Measurements from ENCODE around the gene ARF1. TPM values are rescaled to one million over a fixed set of nuclear protein-coding genes. Genes with fewer than 3 reads are reported as not detected.

Gene ARF1
- total RNA-seq, 1 donor from 2014 or later, result 393 TPM

DNA sequence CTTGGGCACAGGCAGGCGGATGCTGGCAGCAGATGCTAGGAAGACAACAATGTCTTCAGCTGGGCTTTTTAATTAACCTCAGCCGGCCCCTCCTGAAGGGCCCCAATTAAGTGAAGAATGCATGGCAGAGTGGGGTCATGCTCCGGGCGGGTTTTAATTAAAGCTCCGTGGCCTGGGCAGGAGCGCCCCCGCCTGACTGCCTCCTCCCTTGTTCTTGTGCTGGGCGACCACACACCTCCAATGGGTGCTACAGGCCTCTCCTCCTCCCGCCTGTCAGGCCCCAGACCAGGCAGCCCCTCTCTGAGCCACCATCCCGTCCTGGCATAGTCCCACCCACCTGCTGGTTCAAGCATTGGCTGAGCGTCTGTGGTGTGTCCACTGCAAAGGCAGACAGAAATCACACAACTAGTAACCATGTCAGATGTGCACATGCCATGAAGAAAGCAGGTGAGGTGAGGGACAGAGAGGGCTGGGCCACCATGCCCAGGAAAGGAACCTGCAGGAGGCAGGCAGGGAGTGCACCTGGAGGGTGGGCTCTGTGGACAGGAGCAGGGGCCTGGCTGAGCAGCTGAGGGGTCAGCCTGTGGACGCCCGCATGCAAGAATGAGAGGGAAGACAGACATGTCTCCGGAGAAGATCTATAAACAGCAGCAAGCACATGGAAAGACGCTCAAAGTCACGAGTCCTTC lies 8.5 kb upstream of the ARF1 start:
- H3K4me1 Mint-ChIP-seq (ENCODE audit: unreplicated experiment), result peaks cover 7% of the 10 kb centered on the region
- no peak for DNase-seq (ENCODE audit: low spot score)

GRCh38 chr1:228074954-228075730 lies 7.4 kb upstream of the ARF1 start:
- Mint-ChIP-seq H3K27me3 (ENCODE audit: unreplicated experiment) (peaks cover 16% of the 10 kb centered on the region), H3K36me3 (ENCODE audit: low read depth, unreplicated experiment) (no peaks in the 10 kb centered on the region), H3K27ac (ENCODE audit: unreplicated experiment) (no peak overlapping the region), H3K9me3 (ENCODE audit: unreplicated experiment) (no peaks in the 10 kb centered on the region), H3K4me3 (ENCODE audit: unreplicated experiment) (no peak overlapping the region), H3K4me1 (ENCODE audit: unreplicated experiment) (peaks cover 7% of the 10 kb centered on the region)
- TF ChIP-seq, protein P1, sequence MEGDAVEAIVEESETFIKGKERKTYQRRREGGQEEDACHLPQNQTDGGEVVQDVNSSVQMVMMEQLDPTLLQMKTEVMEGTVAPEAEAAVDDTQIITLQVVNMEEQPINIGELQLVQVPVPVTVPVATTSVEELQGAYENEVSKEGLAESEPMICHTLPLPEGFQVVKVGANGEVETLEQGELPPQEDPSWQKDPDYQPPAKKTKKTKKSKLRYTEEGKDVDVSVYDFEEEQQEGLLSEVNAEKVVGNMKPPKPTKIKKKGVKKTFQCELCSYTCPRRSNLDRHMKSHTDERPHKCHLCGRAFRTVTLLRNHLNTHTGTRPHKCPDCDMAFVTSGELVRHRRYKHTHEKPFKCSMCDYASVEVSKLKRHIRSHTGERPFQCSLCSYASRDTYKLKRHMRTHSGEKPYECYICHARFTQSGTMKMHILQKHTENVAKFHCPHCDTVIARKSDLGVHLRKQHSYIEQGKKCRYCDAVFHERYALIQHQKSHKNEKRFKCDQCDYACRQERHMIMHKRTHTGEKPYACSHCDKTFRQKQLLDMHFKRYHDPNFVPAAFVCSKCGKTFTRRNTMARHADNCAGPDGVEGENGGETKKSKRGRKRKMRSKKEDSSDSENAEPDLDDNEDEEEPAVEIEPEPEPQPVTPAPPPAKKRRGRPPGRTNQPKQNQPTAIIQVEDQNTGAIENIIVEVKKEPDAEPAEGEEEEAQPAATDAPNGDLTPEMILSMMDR (IDR thresholded peaks at IDR 0.05; ENCODE audit: unreplicated experiment), result no peak
- no peak for DNase-seq (ENCODE audit: low spot score)

More for the DNA sequence above, 8.5 kb upstream of the ARF1 start:
- no peaks in the 10 kb centered on the region for H3K9me3 Mint-ChIP-seq (ENCODE audit: unreplicated experiment)
- H3K36me3 Mint-ChIP-seq (ENCODE audit: low read depth, unreplicated experiment), result no peaks in the 10 kb centered on the region
- no peak overlapping the region for H3K27ac Mint-ChIP-seq (ENCODE audit: unreplicated experiment)
- H3K27me3 Mint-ChIP-seq (ENCODE audit: unreplicated experiment), result peaks cover 12% of the 10 kb centered on the region
- TF ChIP-seq, protein P1 (IDR thresholded peaks at IDR 0.05; ENCODE audit: unreplicated experiment), result no peak
- H3K4me3 Mint-ChIP-seq (ENCODE audit: unreplicated experiment), result no peak overlapping the region

GRCh38 chr1:228075801-228076271 lies 6.7 kb upstream of the ARF1 start:
- Mint-ChIP-seq H3K9me3 (ENCODE audit: unreplicated experiment) (no peaks in the 10 kb centered on the region), H3K27me3 (ENCODE audit: unreplicated experiment) (peaks cover 16% of the 10 kb centered on the region), H3K4me1 (ENCODE audit: unreplicated experiment) (peaks cover 7% of the 10 kb centered on the region), H3K36me3 (ENCODE audit: low read depth, unreplicated experiment) (no peaks in the 10 kb centered on the region), H3K27ac (ENCODE audit: unreplicated experiment) (no peak overlapping the region), H3K4me3 (ENCODE audit: unreplicated experiment) (no peak overlapping the region)
- DNase-seq (ENCODE audit: low spot score), result no peak
- TF ChIP-seq, protein P1 (IDR thresholded peaks at IDR 0.05; ENCODE audit: unreplicated experiment), result no peak

GRCh38 chr1:228076796-228077430 lies 5.6 kb upstream of the ARF1 start:
- H3K4me3 Mint-ChIP-seq (ENCODE audit: unreplicated experiment), result no peak overlapping the region
- TF ChIP-seq, protein P1 (IDR thresholded peaks at IDR 0.05; ENCODE audit: unreplicated experiment), result no peak
- no peak overlapping the region for H3K27ac Mint-ChIP-seq (ENCODE audit: unreplicated experiment)
- no peaks in the 10 kb centered on the region for H3K36me3 Mint-ChIP-seq (ENCODE audit: low read depth, unreplicated experiment)
- H3K9me3 Mint-ChIP-seq (ENCODE audit: unreplicated experiment), result no peaks in the 10 kb centered on the region
- H3K27me3 Mint-ChIP-seq (ENCODE audit: unreplicated experiment), result peaks cover 20% of the 10 kb centered on the region
- no peak for DNase-seq (ENCODE audit: low spot score)
- peaks cover 11% of the 10 kb centered on the region for H3K4me1 Mint-ChIP-seq (ENCODE audit: unreplicated experiment)

Data from endothelial cell (in vitro differentiated cells).